CD4-positive, alpha-beta T cell (primary cell): ENCODE results near the gene GZF1. TPM values are rescaled to one million over a fixed set of nuclear protein-coding genes. Genes with fewer than 3 reads are reported as not detected.

Source experiments
- ATAC-seq: fragments of 200-7000 bp; cut with Tn5 transposase; one replicate; pipeline ENCODE4 v1.10.0; 2022; ENCODE audit warnings: mild to moderate bottlenecking; ENCODE audit not compliant: poor library complexity
- CTCF ChIA-PET: fragments of 350-600 bp; sonication (Branson Sonifier 250); formaldehyde crosslinking; loops from one replicate; lab custom pipeline; 2021; ENCODE audit warnings: antibody characterized with exemption, inconsistent platforms; lab: Charles Lee
- POLR2A ChIA-PET: fragments of 350-600 bp; sonication (Branson Sonifier 250); formaldehyde crosslinking; loops from one replicate; lab custom pipeline; 2021; ENCODE audit warnings: antibody characterized with exemption, inconsistent platforms; lab: Charles Lee
- DNase-seq, 14 experiments: peaks; one replicate each; pipeline ENCODE4 v3.0.0-alpha.2; 2013 to 2020; ENCODE audit warnings: mixed read lengths in 2 of 14
- H3K27ac ChIP-seq, 2 donors: one replicate each; pipeline versions ENCODE4 v1.5.1 to v1.7.0; 2013; ENCODE audit warnings: low read length in 2 of 2, low read depth in 1 of 2, mild to moderate bottlenecking in 1 of 2
- H3K27me3 ChIP-seq, 2 experiments: 1 replicate in 1 of 2; 2 replicates in 1 of 2; pipeline versions ENCODE4 v1.6.1 to v1.7.0; 2013; ENCODE audit warnings: low read length in 2 of 2, control low read depth in 1 of 2, mild to moderate bottlenecking in 1 of 2, moderate library complexity in 1 of 2; ENCODE audit not compliant: insufficient read depth in 2 of 2, control insufficient read depth in 1 of 2
- H3K36me3 ChIP-seq: one replicate; pipeline ENCODE4 v1.6.1; 2013; ENCODE audit warnings: low read length, control low read depth; ENCODE audit not compliant: insufficient read depth
- H3K4me1 ChIP-seq: one replicate; pipeline ENCODE4 v1.6.1; 2013; ENCODE audit warnings: low read length, control low read depth; ENCODE audit not compliant: insufficient read depth
- H3K4me3 ChIP-seq: one replicate; pipeline ENCODE4 v1.5.1; 2013; ENCODE audit warnings: mild to moderate bottlenecking, low read length, moderate library complexity
- H3K9me3 ChIP-seq, 2 experiments: 1 replicate in 1 of 2; 2 replicates in 1 of 2; pipeline versions ENCODE4 v1.6.1 to v1.7.0; 2013; ENCODE audit warnings: low read length in 2 of 2, mild to moderate bottlenecking in 2 of 2, control low read depth in 1 of 2, moderate library complexity in 1 of 2; ENCODE audit not compliant: control insufficient read depth in 1 of 2, insufficient read depth in 1 of 2
- H3K27ac Mint-ChIP-seq: one replicate; pipeline ENCODE4 v1.8.0; 2020; ENCODE audit warnings: mixed read lengths
- H3K27me3 Mint-ChIP-seq: one replicate; pipeline ENCODE4 v1.8.0; 2021; ENCODE audit warnings: mixed read lengths
- H3K36me3 Mint-ChIP-seq: one replicate; pipeline ENCODE4 v1.8.0; 2021; ENCODE audit warnings: low read depth, mixed read lengths
- H3K4me1 Mint-ChIP-seq: one replicate; pipeline ENCODE4 v1.8.0; 2021; ENCODE audit warnings: low read depth, mixed read lengths
- H3K4me3 Mint-ChIP-seq: one replicate; pipeline ENCODE4 v1.8.0; 2020; ENCODE audit warnings: mild to moderate bottlenecking, mixed read lengths
- H3K9me3 Mint-ChIP-seq: one replicate; pipeline ENCODE4 v1.8.0; 2020; ENCODE audit warnings: mixed read lengths
- intact Hi-C, 2 experiments: fragments of 100-400 bp; cut with DNase I in 1 of 2; cut with micrococcal nuclease in 1 of 2; formaldehyde crosslinking; loops; one replicate each; pipeline versions ENCODE4 v1.15.1 to v1.9.0; 2023 to 2025; cut with DNase I, micrococcal nuclease
- total RNA-seq, 174 experiments: library from RNA in 2 of 174; stranded (reverse) in 2 of 174; gene quantifications; one replicate each; pipeline ENCODE4 v1.2.3 and lab custom pipeline; 2021 to 2026
- TF ChIP-seq, protein P1 (sequence below): fragments of 200-600 bp; IDR thresholded peaks from one replicate; pipeline ENCODE4 v1.8.0; 2022; ENCODE audit warnings: antibody characterized with exemption, mild to moderate bottlenecking

The GZF1 gene
- total RNA-seq, 2 experiments from 2014 or later, result 38.1 to 43.6 TPM

DNA sequence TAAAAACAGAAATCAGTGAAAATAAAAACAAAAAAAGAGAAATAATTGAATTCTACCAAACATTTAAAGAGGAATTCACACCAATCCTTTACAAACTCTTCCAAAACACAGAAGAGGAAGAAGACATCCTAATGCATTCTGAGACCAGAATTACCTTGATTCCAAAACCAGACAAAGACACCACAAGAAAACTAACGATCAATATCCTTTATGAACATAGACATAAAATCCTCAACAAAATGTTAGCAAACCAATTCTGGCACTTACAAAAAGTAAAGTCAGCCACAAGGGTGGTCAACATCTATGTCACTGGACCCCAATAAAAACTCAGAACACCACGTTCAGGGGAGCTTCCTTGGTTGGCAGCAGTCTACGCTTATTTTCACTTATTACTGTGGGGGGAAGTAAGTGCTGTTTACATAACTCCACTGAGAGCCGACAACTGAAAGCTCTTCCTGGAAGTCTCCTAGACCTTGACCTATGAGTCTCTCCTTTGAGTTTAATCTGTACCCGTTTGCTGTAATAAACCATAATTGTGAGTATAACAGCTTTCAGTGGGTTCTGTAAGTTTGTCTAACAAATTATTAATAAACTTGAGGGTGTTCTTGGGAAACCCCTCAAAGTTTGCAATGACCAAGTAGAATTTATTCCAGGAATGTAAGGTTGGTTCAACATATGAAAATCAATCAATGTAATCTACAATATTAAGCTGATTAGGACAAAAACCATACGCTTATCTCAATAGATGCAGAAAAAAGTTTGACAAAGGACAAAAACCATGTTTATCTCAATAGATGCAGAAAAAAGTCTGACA, 24.5 kb downstream of the GZF1 start:
- TF ChIP-seq, protein P1, sequence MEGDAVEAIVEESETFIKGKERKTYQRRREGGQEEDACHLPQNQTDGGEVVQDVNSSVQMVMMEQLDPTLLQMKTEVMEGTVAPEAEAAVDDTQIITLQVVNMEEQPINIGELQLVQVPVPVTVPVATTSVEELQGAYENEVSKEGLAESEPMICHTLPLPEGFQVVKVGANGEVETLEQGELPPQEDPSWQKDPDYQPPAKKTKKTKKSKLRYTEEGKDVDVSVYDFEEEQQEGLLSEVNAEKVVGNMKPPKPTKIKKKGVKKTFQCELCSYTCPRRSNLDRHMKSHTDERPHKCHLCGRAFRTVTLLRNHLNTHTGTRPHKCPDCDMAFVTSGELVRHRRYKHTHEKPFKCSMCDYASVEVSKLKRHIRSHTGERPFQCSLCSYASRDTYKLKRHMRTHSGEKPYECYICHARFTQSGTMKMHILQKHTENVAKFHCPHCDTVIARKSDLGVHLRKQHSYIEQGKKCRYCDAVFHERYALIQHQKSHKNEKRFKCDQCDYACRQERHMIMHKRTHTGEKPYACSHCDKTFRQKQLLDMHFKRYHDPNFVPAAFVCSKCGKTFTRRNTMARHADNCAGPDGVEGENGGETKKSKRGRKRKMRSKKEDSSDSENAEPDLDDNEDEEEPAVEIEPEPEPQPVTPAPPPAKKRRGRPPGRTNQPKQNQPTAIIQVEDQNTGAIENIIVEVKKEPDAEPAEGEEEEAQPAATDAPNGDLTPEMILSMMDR, result no peak
- ATAC-seq (no peak), DNase-seq (no peak)
- Histone ChIP-seq H3K4me3 (no peak overlapping the region), H3K9me3 (no peaks in the 10 kb centered on the region), H3K4me1 (no peaks in the 10 kb centered on the region), H3K36me3 (peaks cover 25% of the 10 kb centered on the region), H3K27me3 (no peaks in the 10 kb centered on the region), H3K27ac (no peak overlapping the region)
- intact Hi-C loops, result no loop called here
- Mint-ChIP-seq H3K36me3 (peaks cover 69% of the 10 kb centered on the region), H3K9me3 (no peaks in the 10 kb centered on the region), H3K4me3 (no peak overlapping the region), H3K27ac (no peak overlapping the region), H3K4me1 (peaks cover 7% of the 10 kb centered on the region), H3K27me3 (no peaks in the 10 kb centered on the region)
- POLR2A ChIA-PET, result no interaction called here
- CTCF ChIA-PET, result no interaction called here

DNA sequence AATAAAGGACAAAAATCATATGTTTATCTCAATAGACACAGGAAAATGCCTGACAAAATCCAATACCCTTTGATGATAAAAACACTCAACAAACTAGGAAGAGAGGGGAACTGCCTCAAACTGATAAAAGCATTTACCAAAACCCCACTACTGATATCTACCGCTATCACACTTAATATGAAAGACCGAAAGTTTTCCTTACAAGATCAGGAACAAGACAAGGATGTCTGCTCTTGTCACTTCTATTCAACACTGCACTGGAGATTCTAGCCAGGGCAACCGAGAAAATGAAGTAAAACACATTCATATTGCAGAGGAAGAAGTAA, 25.1 kb downstream of the GZF1 start:
- no peaks in the 10 kb centered on the region for H3K27me3 ChIP-seq
- Mint-ChIP-seq H3K36me3 (peaks cover 71% of the 10 kb centered on the region), H3K27ac (no peak overlapping the region), H3K4me3 (no peak overlapping the region), H3K9me3 (no peaks in the 10 kb centered on the region), H3K27me3 (no peaks in the 10 kb centered on the region), H3K4me1 (peaks cover 6% of the 10 kb centered on the region)
- H3K9me3 ChIP-seq, result no peaks in the 10 kb centered on the region
- no peak for ATAC-seq
- no peak for DNase-seq
- H3K4me1 ChIP-seq, result no peaks in the 10 kb centered on the region
- TF ChIP-seq, protein P1, result no peak
- no peak overlapping the region for H3K27ac ChIP-seq
- intact Hi-C loops, result no loop called here
- no peak overlapping the region for H3K4me3 ChIP-seq
- POLR2A ChIA-PET, result no interaction called here
- CTCF ChIA-PET, result no interaction called here
- peaks cover 29% of the 10 kb centered on the region for H3K36me3 ChIP-seq

DNA sequence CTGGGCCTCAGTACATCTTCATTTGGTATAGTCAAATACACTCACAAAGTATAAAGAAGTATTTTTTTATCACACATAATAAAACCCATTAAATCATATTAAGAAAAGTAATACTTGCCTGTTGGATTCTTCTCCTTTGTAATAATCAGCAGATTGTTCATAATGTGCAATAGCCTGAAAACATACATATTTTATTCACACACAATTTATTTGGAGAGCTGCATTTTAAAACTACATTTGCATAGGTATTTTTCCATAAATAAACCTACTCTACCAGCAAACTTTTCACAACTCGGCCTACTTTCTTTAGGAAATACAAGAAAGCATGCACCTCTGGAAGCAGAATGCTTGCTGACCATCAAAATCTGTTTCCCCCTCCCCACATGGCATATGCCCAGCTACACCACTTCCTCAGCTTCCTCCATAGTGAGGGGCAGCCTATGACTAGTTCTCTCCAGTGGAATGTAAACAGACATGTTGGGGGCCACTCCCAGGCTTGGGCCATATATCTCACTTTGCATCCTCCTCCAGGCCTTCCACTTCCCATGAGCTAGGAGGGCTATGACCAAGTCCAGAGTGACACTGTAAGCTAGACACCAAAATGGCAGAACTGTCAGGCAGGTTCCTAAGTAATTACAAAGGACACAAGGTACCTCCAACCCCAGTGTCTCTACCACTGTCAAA, 28.3 kb downstream of the GZF1 start:
- Histone ChIP-seq H3K27ac (no peak overlapping the region), H3K9me3 (no peaks in the 10 kb centered on the region), H3K36me3 (peaks cover 54% of the 10 kb centered on the region), H3K27me3 (no peaks in the 10 kb centered on the region), H3K4me3 (no peak overlapping the region), H3K4me1 (no peaks in the 10 kb centered on the region)
- TF ChIP-seq, protein P1, result no peak
- no peak overlapping the region for H3K27ac Mint-ChIP-seq
- ChIA-PET CTCF (interaction anchor here (1.5 kb wide), 1 partner anchor 41 kb away, joined by 3 read pairs; no protein-coding TSS in a partner anchor), POLR2A (no interaction called here)
- DNase-seq (no peak), ATAC-seq (no peak)
- H3K36me3 Mint-ChIP-seq, result peaks cover 84% of the 10 kb centered on the region
- intact Hi-C loops, result no loop called here
- no peak overlapping the region for H3K4me3 Mint-ChIP-seq
- H3K4me1 Mint-ChIP-seq, result no peaks in the 10 kb centered on the region
- H3K27me3 Mint-ChIP-seq, result no peaks in the 10 kb centered on the region
- no peaks in the 10 kb centered on the region for H3K9me3 Mint-ChIP-seq
